DMS79 treated with DMSO at 0.1 percent for 48 hours (cell line): ENCODE data around the gene LSM14B.
A peak's percentile ranks its signal among the peaks of the same experiment; 100 is the strongest.
"Not testable (repeated sequence)": the region's sequence is repeated elsewhere in the genome, so short reads cannot be mapped to it uniquely, and the experiment has no call there.

Source experiments
- DNase-seq: peaks from one replicate; lab custom pipeline; 2025; lab: John Stamatoyannopoulos, UW

LSM14B gene

DNA sequence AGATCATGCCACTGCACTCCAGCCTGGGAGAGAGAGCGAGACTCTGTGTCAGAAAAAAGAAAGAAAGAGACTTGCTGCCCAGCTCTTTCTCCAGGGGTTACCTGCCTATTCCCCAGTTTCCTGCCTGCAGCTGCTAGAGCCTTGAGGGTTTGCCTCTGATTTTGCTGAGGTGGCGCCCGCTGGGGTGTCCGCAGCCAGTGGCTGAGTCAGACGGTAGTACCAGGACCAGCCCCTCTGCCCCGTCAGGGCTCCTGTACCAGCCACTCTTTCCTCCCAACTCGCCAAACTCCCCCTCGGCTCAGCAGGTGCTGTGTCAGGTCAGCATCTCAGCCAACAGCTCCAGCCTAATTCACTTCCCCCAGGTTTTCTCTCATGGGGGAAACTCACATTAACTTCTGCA lies 7.4 kb upstream of the LSM14B start:
- DNase-seq = no peak

DNA sequence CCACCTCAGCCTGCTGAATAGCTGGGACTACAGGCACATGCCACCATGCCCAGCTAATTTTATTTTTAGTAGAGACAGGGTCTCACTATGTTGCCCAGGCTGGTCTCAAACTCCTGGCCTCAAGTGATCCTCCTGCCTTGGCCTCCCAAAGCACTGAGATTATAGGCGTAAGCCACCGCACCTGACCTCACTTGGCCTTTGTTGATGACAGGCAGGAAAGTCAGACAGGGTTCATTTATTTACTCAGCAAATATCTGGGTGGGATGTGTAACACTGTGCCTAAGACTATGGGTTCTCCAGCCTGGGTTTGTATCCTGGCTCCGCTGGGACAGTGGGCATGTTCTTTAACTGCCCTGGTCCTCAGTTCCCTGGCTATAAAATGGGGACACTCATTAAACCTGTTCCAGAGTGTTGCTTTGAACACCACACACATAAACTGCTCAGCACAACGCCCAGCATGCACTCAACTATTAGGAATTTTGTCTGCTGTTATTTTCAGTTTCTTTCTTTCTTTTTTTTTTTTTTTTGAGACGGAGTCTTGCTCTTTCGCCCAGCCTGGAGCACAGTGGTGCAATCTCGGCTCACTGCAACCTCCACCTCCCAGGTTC lies 6.4 kb upstream of the LSM14B start:
- DNase-seq = not testable (repeated sequence)

DNA sequence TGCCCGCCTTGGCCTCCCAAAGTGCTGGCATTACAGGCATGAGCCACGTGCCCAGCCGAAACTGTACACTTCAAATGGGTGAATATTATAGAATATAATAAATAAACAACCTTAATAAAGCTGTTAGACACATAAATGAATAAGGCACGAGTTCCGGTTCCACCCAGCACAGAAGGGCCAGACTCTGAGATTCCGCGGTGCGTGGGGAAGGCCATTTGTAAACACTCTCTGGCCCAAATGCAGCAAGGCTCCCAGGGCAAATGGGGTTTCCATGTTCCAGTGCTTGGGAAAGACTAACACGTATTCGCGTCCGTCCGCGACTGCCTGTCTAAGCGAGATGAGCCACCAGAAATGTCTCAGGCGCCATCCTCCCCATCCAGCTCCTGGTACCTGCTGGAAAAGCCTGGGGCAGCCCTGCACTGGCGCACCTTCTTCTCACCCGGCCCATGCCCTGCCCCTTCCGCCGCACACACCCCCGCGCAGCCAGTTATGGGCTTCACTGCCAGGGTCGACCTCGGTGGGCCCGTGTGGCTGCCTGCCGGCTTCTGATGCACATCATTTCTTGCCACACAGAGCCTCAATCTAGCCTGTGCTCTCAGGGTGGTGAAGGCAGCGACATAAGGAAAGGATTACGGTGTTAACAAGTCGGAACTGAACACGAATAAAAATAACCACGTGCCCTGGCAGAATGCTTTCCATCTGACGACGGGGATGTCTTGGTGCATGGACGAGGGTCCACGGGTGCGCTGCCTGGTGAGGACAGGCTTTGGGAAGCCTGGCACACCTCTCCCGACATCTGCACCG lies 5.5 kb upstream of the LSM14B start:
- no peak for DNase-seq

DNA sequence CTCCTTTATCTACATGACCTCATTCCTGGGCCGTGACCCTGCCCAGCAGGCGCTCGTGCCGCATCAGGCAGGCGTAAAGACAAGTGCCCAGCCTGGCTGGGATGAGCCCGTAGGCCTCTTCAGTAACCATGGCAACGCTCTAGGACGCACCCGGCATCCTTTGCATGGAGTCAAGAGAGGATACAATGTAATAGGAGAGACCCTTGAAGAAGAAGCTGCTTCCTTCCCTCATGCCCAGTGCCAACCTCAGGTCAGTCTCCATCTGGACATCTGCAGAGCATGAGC lies 5.0 kb upstream of the LSM14B start:
- peak; percentile 80 for DNase-seq

DNA sequence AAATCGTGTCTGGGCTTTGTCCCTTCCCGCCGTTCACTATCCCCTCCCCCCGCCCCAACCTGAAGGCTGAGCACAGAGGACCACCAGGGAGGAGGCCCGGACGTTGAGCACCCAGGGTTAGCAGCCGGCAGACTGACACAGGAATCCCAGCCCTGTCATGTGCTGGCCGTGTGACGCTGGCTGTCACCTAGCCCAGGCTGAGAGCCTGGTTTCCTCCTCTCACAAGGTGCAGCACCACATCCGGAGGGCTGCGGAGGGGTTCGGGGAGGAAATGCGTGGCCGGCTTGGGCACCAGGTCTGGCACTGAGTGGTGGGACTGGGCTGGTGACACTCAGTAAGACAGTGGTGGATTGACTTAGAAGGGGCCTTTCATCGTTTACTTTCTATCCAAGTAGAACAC lies 4.6 kb upstream of the LSM14B start:
- DNase-seq = no peak

DNA sequence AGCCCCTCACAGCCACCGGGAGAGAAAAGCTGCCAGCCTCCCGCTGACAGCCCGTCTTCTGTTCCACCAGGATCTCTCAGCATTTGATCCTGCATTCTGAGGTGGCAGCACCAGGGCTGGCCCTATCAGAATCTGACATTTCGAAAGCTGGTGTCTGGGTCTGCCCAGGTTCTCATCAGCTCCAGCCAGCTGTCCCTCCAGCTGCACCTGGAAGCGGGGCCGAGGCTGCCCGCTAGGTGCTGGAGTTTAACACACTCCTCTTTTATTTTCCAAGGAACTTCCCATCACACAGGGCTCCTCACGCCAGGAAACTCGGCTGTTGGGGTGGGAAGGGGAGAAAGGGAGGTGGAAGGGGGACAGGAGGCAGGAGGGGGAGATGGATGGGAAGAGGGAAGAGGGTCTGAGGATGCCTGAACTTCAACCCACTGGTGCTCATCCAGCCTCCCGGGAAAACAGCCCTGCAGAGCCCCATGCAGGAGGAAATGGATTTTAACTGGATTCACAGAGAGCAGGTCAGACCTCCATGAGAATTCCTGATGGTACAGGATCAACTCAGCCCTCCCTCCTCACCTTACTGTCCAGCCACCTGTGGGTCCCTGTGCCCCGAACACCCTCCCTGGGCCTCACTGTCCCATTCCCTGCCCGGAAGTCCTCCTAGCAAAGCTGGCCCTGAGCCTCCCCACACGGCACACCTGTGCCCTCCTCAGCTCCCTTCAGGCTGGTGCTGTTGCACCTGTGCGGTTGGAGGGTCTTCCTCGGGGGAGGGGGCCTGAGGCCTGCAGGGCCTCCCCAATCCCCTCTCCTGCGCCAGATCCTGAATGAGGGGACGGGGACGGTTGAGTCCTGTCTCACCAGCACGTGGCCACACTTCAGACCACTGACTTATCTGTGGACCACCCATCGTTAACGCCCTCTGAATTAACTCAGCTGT lies 3.9 kb upstream of the LSM14B start:
- no peak for DNase-seq

DNA sequence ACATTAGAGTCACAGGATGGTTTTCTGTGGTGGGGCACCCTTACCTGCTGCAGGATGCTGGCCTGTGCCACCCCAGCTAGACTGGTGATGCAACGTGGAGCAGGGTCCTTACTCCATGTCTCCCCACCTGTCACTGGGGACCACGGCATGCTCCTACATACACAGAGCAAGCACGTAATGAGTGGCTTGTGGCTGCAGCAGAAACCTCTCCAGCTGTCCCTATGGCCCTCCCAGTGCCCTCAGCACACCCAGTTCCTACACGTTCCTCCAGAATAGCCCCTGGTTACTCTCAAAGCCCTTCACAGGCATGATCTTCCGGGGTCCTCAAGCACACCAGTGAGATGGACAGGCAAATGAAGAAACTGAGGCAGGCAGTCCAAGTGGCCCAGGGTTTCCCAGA lies 3.2 kb upstream of the LSM14B start:
- DNase-seq = no peak

DNA sequence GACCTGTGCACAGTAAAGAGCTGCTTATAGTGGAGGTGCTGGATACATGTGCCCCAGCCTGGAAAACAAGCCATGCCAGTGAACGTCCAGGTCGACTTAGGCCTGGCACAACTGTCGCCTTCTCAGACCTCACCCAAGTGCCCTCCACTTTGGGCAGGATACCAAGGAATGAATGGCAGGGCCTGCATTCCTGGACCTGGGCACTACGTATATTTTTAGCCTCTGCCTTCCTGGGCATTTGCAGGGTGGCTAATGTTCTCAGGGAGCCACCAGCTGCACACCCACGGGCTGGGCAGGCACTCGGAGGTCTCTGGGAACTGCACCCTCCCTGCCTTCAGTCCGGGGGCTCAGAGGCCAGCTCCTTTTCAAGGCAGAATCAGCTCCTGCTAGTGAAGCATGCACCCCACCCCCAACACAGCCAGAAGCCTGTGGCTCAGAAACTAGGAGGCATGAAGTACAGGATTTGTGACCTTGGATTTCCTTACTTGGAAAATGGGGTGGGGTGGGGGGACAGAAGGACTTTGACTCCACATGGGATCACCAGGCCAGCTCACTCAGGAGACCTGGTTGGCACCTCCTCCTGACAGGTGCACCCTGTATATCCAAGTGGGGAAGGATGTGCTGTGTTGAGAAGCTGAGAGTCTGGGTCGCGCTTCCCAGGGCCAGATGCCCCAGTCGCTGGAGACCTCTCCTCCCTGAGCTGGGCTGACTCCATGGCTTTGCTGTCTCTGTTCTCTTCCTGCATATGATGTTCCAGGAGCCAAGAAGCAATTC lies 2.5 kb upstream of the LSM14B start:
- DNase-seq = no peak

DNA sequence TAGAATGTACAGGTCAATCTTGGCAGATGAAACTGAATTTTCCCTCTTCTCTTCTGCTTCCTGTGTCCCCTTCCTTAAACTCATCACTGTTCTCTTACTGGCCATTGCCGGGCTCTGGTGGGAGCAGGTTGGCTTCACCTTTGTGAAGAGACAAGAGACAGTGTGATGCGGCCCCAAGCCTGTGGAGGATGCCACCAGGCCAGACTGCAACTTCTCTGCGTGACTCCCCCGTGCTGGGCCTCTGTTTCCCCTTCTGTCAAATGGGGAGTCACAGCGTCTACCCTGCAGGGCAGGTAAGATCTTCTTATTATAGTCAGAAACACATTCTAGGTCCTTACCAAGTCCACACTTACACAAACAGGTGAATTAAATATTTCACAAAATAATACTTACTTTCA lies 1.9 kb upstream of the LSM14B start:
- DNase-seq = no peak

DNA sequence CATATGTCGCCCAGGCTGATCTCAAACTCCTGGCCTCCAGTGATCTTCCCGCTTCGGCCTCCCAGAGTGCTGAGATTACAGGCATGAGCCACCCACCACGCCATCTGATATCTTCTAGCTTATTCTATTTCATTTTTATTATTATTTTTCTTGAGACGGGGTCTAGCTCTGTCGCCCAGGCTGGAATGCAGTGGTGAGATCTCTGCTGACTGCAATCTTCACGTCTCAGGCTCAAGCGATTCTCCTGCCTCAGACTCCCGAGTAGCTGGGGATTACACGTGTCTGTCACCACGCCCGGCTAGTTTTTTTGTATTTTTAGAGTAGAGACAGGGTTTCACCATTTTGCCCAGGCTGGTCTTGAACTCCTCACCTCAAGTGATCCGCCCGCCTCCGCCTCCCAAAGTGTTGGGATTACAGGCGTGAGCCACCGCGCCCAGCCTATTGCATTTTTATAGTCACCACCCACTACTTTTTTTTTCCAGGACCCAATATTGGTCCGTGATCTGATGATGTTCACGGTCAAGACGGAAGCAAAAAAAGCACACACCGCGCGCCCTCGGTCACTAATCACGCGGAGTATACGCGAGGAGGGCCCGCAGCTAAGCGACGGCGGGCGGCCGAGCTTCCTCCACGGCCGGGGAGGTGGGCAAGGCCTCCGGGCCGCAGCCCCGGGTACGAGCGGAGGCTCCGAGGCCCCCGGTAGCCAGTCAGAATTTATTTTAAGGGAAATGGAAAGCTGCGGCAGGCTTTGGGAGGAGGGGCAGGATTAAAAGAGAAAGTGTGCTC lies 1.1 kb upstream of the LSM14B start:
- peak; percentile 57 for DNase-seq

DNA sequence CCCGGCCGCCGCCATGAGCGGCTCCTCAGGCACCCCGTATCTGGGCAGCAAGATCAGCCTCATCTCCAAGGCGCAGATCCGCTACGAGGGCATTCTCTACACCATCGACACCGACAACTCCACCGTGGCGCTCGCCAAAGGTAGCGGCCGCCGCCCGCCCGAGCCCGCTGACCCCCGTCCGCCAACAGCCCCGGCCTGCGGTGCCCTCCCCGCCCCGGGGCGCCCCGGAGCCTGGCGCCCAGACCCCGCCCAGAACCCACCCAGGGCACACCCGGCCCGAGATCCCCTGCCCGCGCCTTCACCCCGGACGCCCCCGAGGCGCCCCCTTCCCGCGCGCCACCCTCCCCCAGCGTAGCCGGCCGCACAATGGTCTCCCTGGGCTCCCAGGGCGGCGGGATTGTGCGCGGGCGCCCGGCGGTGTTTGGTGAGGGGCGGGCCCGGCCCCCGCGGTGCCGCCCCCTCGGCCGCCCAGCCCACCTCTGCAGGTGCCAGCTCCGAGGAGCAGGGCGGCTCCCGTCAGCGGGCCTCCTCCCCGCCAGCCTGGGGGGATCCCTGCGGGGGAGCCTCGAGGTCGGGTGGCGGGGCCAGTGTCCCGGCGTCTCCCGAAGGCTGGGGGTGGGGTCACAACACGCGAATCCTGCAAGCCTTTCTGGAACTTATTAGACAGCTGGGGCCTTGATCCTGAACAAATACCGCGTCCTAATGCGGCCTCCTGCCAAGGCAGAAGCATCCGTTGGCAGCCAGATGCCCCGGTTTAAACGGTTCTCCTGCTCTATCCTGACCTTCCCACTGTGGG lies 577 bp downstream of the LSM14B start:
- peak; percentile 54 for DNase-seq

DNA sequence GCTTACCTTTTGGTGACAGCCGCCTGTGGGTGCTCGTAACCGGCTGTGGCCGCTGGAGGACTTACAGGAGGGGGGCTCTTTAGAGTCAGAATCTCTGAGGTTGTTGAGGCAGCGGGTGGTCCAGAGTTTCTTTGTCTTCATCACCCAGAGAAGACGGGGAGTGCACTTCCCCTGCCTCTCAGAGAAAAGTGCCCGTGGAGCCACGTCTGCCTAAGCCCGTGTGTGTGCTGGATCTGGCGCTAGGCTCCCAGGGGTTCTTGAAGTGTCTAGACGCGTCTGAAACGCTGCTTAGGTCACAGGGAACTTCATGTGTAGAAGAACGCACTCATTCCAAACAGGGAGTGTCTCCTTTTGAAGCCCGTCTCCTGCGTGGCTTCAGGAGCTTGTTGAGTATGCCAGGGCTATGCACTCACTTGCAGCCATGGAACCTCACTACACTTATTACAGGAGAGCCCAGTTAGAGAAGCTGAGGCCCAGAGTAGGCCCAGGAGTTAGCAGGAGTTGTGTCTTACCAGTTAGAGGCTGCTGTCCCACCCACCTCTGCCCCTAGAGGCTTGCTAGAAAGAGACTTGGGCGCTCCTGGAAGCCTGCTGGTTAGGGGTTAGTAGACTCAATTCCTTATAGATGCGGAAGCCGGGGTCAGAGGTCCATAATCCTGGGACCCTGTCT lies 1.3 kb downstream of the LSM14B start:
- DNase-seq = peak; percentile 35

DNA sequence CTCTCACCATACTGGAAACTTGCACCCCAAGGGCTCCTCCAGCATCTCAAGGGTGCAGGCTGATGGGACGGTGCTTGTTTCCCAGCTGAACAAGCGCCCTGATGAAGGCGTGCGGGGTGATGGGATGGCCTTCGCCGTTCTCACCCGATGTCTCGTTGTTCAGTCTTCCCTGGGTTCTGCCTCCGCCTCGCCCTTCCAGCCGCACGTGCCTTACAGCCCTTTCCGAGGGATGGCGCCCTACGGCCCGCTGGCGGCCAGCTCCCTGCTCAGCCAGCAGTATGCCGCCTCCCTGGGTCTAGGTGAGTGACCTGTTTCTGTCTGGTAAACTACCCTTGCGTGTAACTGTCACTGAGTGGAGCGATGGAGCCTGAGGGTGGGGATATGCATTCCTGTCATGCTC lies 3.9 kb downstream of the LSM14B start:
- no peak for DNase-seq

DNA sequence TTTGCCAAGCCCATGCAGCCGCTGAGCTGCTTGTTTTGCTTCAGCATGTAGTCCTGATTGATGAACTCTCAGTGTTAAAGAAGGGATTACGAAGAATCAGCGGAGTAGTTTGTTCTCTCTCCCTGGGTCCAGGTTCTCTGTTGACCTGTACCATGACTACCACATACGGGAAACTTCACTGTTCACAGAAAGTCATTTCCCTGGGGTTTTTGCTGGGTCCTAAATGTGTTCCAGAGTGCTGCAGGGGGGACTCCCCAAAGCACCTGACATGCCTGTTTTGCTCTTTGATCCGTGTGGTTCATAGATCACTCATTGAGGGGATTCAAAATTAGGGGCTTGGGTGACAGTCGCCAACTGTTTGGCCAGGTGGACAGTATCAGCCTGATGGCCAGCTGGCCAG lies 5.5 kb downstream of the LSM14B start:
- DNase-seq = no peak

DNA sequence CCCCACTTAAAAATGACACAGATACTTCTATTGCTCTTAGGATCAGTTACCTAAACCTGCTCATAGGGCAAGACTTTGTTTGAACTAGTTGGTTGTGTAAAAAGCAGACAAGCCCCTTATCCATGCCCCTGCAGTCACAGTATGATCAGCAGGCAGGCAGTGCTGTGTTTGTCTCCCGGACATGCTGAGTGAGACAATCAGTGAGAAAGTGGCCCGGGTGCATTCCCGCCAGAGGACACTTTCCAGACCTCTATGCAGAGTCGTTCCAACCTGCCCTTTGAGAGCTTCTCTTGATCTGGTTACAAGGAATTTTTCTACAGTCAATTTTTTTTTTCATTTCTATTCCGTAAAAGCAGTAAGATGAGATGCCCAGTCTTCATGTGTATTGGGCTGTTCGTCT lies 6.2 kb downstream of the LSM14B start:
- DNase-seq = no peak

DNA sequence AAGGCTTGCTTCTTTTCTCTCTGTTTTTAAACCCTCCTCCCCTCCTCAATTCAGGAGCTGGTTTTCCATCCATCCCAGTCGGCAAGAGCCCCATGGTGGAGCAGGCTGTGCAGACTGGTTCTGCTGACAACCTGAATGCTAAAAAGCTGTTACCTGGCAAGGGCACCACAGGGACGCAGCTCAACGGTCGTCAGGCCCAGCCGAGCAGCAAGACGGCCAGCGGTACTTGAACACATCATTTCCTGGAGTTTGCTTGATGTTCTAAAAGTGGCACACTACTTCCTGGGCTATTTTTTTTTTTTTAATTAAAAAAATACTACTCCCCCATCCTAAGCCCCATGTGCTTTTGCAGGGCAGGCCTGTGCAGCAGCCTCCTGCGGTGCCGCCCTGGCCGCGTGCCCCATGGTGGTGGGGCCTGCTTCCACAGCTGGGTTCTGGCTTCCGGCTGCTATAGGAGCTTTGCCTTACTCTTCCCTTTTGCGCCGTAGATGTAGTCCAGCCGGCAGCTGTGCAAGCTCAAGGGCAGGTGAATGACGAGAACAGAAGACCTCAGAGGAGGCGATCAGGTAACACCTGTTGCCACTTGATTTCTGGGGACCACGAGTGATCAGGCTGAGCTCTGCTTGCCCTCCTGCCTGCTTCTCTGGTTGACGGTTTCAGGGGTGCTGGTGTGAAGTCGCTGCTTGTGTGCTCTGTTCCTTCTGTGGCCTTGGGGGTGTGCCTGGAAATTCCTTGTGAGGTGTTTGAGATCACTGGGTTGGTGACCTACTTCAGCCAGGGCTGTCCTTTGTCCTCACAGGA lies 7.7 kb downstream of the LSM14B start:
- DNase-seq = no peak

DNA sequence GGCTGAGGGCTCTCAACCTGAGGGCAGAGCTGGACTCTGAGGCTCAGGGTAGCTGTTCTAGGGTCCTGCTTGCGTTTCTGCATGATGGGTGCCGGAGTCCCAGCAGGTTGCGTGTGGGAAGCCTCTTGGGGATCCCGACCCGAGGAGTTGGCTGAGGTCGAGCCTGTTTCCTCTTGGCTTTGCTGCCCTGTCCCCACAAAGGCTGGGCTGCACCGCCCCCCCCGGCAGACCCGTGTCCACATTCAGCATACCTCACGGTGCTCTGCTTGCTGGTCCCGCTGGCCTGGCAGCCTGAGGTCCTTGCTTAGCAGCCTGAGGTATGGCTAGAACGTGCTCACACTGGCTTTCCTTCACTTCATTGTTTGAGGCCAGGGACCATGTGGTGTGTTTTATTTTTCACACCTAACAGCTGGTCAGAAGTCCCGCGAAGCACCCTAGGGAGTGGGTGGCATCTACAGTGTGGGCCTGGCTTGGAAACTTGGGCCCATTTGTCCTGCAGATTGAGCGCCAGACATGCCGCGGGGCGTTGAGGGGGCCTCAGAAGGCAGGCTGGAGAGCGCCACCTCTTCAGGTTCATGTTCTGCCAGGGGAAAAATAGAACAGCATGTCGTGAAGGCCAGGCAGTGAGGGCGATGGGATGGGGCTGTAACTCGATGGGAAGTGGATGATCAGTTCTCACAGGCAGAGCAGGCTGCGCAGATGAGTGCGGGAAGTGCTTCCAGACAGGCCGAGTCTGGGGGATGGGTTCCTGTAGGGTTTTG lies 9.5 kb downstream of the LSM14B start:
- no peak for DNase-seq

DNA sequence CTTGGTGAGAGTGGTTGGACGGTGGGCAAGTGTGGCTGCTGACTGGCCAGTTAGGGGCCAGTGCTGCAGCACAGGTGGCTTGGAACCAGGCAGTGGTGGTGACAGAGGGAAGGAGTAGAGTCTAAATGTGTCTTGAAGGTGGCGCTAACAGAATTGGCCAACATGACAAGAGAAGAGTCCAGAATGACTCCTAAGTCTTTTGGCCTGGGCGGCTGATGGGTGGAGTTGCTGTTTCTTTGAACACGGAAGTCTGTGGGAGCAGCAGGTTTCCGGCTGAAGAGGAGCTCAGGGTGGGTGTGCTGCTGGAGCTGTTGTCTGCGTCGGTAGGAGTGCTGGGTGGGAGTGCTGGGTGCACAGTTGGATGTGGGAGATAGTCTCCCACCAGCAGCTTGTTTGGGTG lies 10.1 kb downstream of the LSM14B start:
- no peak for DNase-seq
